Endometrial microvascular endothelial cells (primary cell): ENCODE results near the gene KLHDC7B. TPM values are rescaled to one million over a fixed set of nuclear protein-coding genes. Genes with fewer than 3 reads are reported as not detected.

Experiments used
- in situ Hi-C: cut with HindIII; loops from 2 replicates; pipeline ENCODE4 v1.10.0; 2017; ENCODE audit warnings: low sequenced_read_pairs, low pct_unique_long_range_greater_than_20kb; ENCODE audit errors: inconsistent ontology term
- total RNA-seq: library from RNA; depleted of rRNA; stranded (reverse); fragments of >200 nt; gene quantifications from one replicate; pipeline ENCODE4 v1.2.3, GENCODE V29; 2015; ENCODE audit errors: inconsistent ontology term

The KLHDC7B gene
- total RNA-seq, 1 donor from 2014 or later, result not detected

DNA sequence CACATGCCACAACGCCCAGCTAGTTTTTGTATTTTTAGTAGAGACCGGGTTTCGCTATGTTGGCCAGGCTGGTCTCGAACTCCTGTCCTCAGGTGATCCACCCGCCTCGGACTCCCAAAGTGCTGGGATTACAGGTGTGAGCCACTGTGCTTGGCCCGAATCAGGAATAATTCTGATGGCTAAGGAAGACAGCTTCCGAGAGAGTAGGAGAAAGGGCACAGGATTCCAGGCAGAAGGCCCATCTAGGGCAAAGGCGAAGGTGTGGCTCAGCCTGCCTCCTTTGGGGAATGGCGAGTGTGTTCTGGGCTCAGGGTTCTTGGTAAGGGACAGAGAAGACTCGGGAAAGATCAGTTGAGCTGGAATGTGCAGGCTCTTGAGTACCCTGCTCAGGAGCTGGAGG, 18.6 kb downstream of the KLHDC7B start:
- in situ Hi-C loops, result no loop called here

DNA sequence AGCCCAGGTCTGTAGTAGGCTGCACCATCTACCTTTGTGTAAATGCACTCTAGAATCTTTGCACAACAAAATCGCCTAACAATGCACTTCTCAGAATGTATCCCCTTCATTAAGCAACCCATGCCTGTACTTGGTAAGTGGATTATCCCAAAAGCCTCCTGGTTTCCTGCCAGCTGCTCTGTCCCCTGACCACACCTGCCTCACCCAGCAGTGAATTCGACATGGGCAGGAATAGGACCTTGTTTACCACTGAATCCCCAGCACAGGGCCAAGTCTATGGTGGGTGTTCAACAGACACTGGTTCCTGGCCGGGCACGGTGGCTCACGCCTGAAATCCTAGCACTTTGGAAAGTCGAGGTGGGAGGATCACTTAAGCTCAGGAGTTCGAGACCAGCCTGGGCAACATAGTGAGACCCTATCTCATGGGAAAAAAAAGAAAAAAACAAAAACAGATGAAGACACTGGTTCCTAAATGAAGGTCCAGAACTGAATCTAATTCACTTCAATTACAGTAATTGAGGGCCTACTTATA, 22.1 kb downstream of the KLHDC7B start:
- in situ Hi-C loops, result no loop called here

DNA sequence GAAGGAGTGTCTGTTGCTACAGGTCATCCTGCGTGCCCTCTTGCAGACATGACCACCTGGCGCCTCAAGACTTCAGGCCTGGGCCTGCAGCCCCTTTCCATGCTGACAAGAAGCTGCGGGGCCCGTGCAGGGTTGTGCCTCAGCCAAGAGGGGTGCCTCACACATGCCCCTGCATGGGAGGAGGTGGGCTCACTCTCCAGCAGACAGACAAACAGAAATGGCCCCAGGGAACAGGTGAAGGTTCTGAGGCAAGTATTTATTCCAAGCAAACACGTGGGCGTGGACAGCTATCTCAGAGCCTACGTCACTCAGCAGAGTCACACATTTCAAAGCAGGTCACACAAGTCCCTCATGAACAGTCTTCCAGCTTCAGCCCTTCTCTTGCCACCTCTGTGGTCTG, 22.9 kb downstream of the KLHDC7B start:
- in situ Hi-C loops, result no loop called here

DNA sequence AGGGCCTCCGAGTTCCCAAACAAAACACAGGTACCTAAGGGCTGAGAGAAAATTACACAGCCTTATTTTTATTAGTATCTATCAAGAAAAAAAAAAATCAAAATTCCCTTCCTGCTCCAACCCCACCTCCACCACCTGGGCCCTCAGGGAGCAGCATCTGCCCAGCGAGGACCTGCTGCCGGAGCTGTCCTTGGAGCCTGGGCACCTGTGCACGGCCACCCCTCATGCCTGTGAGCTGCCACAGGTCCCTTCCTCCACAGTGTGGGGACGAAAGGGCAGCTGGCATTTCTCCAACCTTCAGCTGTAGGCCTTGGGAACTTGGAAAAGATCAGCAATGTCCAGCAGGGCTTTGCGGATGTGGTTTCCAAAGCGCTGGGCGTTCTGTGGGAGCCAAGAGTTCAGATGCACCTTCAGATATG, 23.4 kb downstream of the KLHDC7B start:
- in situ Hi-C loops, result no loop called here

- in situ Hi-C loops, result no loop called here
These were observed 24.3 kb downstream of the KLHDC7B start for GRCh38 chr22:50569896-50570535.

GRCh38 chr22:50570861-50571260, 25.2 kb downstream of the KLHDC7B start:
- in situ Hi-C loops, result no loop called here

- in situ Hi-C loops, result no loop called here
These were observed 25.8 kb downstream of the KLHDC7B start for GRCh38 chr22:50571264-50572175.

DNA sequence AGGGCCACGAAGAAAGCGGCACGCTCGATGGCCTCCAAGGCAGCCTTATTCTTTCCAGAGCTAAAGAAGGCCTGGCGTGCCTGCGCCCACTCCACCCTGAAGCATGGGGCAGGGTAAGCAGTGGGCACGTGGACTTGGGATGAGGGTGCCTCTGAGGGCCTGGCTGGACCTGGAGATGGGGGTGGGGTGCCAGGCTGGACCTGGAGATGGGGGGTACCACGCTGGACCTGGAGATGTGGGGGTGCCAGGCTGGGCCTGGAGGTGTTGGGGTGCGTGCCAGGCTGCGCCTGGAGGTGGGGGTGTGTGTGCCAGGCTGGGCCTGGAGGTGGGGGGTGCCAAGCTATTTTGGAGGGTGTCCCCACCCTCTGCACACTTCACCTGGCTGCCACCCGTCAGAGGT, 27.3 kb downstream of the KLHDC7B start:
- in situ Hi-C loops, result no loop called here

GRCh38 chr22:50573491-50574382, 28.0 kb downstream of the KLHDC7B start:
- in situ Hi-C loops, result no loop called here

GRCh38 chr22:50574383-50574755, 28.7 kb downstream of the KLHDC7B start:
- in situ Hi-C loops, result no loop called here

DNA sequence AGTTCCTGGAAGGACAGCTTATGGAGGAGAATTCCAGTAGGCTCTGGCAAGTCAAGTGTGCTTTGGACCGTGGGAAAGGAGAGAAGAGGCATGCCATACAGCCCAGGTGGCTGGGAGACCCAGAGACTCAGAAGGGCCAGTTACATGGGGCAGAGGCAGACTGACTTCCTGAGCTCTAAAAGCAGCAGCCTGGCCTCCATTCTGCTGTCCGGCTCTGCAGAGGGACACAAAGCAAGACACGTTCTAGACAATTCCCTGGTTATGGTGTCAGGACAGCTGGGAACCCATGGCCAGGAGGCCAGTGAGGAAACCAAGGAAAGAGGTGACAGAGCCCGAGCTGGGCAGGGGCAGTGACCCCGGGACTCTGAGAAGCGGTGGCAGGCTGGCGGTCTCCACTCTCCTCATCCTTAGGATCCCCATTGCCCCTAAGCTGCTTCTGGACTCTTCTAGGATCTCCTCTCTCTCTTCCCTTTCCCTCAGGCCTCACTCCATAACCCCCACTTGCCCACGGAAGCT, 29.8 kb downstream of the KLHDC7B start:
- in situ Hi-C loops, result no loop called here

DNA sequence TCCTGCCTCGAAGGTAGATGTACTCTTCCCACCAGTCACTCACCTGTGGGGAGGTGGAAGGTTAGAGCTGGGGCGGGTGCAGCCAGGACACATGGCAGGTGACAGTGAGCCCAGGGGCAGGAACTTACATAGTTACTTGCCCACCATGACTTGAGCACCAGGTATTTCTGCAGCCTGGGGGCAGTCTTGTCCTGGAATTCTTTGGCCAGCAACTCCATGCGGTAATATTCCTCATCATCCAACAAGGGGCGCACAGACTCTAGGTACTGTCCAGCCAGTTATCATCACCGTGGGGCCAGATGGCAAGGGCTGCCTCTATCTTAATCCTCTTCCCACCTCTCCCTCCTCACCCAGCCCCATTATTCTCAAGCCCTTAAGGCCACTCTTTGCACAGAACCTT, 30.4 kb downstream of the KLHDC7B start:
- in situ Hi-C loops, result no loop called here

DNA sequence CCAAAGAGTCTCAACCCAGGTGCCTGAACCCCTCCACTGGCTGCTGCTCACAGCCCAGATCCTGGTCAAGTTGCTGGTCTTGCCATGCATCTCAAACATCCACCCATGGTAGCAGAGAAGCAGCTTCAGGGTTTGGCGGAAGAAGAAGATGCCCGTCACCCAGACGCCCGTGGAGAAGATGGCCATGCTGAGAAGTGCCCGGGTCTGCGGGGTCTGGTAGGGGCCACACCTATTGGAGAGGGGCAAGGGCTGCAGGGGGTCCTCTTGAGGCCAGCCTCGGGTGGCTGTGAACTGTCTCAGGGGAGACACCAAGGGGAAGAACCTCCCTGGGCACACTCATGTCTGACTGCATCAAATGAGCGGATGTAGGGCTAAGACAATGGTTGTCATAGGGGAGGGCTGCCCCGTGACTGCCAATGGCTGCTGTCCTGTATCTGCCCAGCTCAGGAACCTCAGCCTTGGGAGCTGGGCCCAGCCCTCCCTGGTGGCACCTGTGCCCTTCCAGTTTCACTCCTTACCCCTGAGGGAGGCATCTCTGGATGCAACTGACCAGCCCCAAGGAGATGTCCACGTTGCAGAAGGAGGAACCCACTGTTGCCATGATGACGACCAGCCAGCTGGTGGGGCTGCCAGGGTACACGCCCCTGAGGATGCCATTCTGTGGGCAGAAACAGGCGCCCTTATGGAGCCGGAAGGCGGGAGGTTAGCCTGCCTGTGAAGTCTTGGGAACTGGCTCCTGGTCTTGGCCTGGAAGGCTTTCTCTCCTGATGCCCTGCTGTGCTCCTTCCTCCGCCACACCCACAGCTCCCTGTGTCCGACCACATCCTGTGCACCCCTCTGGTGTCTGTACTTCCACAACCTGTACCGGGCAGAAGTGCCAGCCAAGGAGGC, 31.4 kb downstream of the KLHDC7B start:
- in situ Hi-C loops, result no loop called here

DNA sequence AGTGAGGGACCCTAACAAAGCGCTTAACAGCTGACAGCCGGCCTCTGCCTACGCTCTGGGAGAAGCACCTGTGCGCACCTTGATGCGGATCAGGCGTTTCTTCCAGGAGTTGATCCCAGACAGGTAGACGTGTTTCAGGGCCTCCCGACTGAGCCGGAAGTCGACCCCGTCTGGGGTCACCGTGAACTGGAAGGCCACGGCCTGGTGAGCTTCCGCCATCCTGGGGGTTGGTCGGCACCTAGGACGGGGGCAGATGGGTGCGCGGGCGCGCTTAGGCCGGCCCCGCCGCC, 31.9 kb downstream of the KLHDC7B start:
- in situ Hi-C loops, result no loop called here

GRCh38 chr22:50577987-50578775, 32.5 kb downstream of the KLHDC7B start, which contains the start of gene CPT1B:
TSS of gene CPT1B (minus strand) at chr22:50578427. CDS start at chr22:50577915, 512 bp downstream.
- in situ Hi-C loops, result no loop called here

- in situ Hi-C loops, result no loop called here
These were observed 33.1 kb downstream of the KLHDC7B start for GRCh38 chr22:50578776-50579310.

DNA sequence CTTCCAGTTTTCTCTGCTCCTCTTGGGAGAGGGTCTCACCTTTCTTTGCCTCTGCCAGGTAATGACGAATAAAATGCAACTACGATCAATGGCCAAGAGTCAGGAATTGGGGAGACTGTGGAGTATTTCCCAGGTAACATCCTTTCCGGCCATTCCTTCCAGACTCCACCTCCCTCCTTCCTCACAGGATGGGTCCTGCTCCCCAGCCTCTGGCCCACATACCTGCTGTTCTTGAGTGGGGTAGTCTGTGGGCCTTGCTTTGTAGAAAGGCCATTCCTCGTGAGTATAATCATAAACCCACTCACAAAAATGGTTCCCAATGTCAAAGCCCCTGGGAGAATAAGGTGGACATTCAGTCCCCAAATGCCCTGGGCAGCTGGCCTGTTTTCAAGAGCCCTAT, 34.1 kb downstream of the KLHDC7B start:
- in situ Hi-C loops, result no loop called here
